Endothelial cell of umbilical vein (primary cell): Measurements from ENCODE around the gene ANAPC16.

ENCODE experiments used
- EZH2 ChIP-seq: IDR thresholded peaks from 2 replicates; pipeline ENCODE4 v1.6.1; 2012; ENCODE audit warnings: borderline replicate concordance, low read depth, mild to moderate bottlenecking, moderate library complexity, low read length, inconsistent platforms; ENCODE audit not compliant: severe bottlenecking
- FOS ChIP-seq: IDR thresholded peaks from 2 replicates; pipeline ENCODE4 v1.6.1; 2011; ENCODE audit warnings: mild to moderate bottlenecking, low read length, moderate library complexity, borderline replicate concordance; ENCODE audit not compliant: insufficient read depth
- JUN ChIP-seq: IDR thresholded peaks from 2 replicates; pipeline ENCODE4 v1.6.1; 2011; ENCODE audit warnings: borderline replicate concordance, low read depth; ENCODE audit not compliant: insufficient read length, insufficient read depth
- MYC ChIP-seq: IDR thresholded peaks from one replicate; pipeline ENCODE4 v1.6.1; 2011; ENCODE audit warnings: mild to moderate bottlenecking, low read depth, low read length
- POLR2A ChIP-seq: IDR thresholded peaks from 2 replicates; pipeline ENCODE4 v1.6.1; 2012; ENCODE audit warnings: low read depth, mild to moderate bottlenecking, control low read depth, low read length
- POLR2AphosphoS5 ChIP-seq: IDR thresholded peaks from 2 replicates; pipeline ENCODE4 v1.6.1; 2012; ENCODE audit warnings: low read depth, mild to moderate bottlenecking, control low read depth, low read length, moderate library complexity; ENCODE audit not compliant: insufficient read depth
- TF ChIP-seq, protein P1 (sequence below), 2 donors: IDR thresholded peaks; 1 replicate in 1 of 2; 2 replicates in 1 of 2; pipeline ENCODE4 v1.5.1; 2011; ENCODE audit warnings: low read length in 2 of 2, mild to moderate bottlenecking in 2 of 2, moderate library complexity in 2 of 2, control low read depth in 1 of 2, inconsistent platforms in 1 of 2, low read depth in 1 of 2; ENCODE audit not compliant: insufficient read depth in 1 of 2; ENCODE audit errors: extremely low read depth in 1 of 2
- TF ChIP-seq, protein P2 (sequence below): IDR thresholded peaks from 2 replicates; pipeline ENCODE4 v1.6.1; 2011; ENCODE audit not compliant: insufficient read depth, insufficient read length

DNA sequence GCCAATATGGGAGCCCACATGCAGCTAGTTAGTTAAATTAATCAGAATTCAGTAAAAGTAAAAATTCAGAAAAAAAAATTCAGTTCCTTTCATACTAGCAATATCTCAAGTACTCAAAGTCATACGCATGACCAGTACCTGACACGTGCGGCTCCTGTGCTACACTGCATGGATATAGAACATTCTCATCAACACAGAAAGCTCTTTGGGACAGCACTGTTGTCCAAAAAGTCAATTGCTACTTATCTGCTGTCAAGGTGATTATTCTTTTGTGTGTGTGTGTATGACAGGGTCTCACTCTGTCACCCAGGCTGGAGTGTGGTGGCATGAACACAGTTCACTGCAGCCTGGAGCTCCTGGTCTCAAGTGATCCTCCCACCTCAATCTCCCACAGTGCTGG is 14.9 kb upstream of the ANAPC16 start:
- TF ChIP-seq EZH2 (no peak), POLR2A (no peak), FOS (no peak), POLR2AphosphoS5 (no peak), MYC (no peak), JUN (no peak)
- TF ChIP-seq, protein P1, sequence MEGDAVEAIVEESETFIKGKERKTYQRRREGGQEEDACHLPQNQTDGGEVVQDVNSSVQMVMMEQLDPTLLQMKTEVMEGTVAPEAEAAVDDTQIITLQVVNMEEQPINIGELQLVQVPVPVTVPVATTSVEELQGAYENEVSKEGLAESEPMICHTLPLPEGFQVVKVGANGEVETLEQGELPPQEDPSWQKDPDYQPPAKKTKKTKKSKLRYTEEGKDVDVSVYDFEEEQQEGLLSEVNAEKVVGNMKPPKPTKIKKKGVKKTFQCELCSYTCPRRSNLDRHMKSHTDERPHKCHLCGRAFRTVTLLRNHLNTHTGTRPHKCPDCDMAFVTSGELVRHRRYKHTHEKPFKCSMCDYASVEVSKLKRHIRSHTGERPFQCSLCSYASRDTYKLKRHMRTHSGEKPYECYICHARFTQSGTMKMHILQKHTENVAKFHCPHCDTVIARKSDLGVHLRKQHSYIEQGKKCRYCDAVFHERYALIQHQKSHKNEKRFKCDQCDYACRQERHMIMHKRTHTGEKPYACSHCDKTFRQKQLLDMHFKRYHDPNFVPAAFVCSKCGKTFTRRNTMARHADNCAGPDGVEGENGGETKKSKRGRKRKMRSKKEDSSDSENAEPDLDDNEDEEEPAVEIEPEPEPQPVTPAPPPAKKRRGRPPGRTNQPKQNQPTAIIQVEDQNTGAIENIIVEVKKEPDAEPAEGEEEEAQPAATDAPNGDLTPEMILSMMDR (IDR thresholded peaks at IDR 0.05; ENCODE audit: extremely low read depth in 1 of 2, insufficient read depth in 1 of 2, low read depth in 1 of 2, low read length in 2 of 2) = no peak
- TF ChIP-seq, protein P2, sequence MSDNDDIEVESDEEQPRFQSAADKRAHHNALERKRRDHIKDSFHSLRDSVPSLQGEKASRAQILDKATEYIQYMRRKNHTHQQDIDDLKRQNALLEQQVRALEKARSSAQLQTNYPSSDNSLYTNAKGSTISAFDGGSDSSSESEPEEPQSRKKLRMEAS = no peak
